ENCODE data around the gene PROSER3. TPM values are rescaled to one million over a fixed set of nuclear protein-coding genes. Genes with fewer than 3 reads are reported as not detected.

Gene PROSER3
- total and polyA plus RNA-seq, 2 of the 4 experiments (the other 2 are of a cell fraction) = 5.4 to 21.8 TPM

DNA sequence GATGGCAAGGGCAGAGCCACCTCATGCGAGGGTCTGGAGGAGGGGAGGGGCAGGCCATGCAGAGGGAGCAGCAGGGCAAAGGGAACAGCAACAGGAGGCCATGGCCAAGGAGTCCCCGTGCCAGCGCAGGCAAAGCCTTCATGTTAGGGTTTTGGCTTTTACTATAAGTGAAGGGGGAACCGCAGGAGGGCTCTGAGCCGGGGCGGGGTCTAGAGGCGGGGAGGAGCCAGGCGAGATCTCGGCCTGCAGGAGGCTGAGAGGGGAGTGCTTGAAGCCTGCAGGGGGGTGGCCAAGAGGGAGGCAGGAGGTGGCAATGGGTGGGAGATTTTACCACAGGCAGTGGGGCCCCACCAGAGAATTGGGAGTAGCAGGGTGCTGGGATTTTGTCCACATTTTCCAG is 23.7 kb downstream of the PROSER3 start:
- Histone ChIP-seq H4K20me1 (ENCODE audit: insufficient read depth, low read length) (no peaks in the 10 kb centered on the region), H3K4ac (ENCODE audit: low read depth, low read length) (no peak overlapping the region), H3K4me2 (ENCODE audit: low read depth, low read length) (no peak overlapping the region), H2BK20ac (ENCODE audit: low read depth, low read length) (no peak overlapping the region), H3K23ac (ENCODE audit: low read depth, low read length) (no peak overlapping the region), H2AK9ac (replicated peaks; ENCODE audit: low read depth, low read length, poor library complexity) (no peak overlapping the region), H2AFZ (replicated peaks; ENCODE audit: low read length, poor library complexity) (no peak overlapping the region), H2BK15ac (ENCODE audit: low read depth, low read length) (no peak overlapping the region), H3K4me1 (ENCODE audit: control insufficient read depth, insufficient read depth, low read length) (0 out of 2 replicates have a peak, but pooled peaks cover under 1% of the 10 kb centered on the region), H3K56ac (ENCODE audit: extremely low read depth, insufficient read depth, low read length) (no peak overlapping the region), H3K9me1 (ENCODE audit: insufficient read depth, low read length) (0 out of 2 replicates have a peak, but pooled peaks cover 2% of the 10 kb centered on the region), H3K9me3 (ENCODE audit: control insufficient read depth, insufficient read depth, low read length) (no peaks in the 10 kb centered on the region), H4K91ac (ENCODE audit: insufficient read depth, low read depth, low read length) (no peak overlapping the region), H4K8ac (ENCODE audit: low read depth in 2 of 2, low read length in 2 of 2) (no peak overlapping the region), H3K27ac (ENCODE audit: insufficient read depth, low read length) (no peak overlapping the region), H4K5ac (ENCODE audit: low read depth, low read length) (no peak overlapping the region), H2BK120ac (ENCODE audit: low read depth, low read length) (no peak overlapping the region), H3K9ac (ENCODE audit: low read depth, low read length) (no peak overlapping the region), H2BK5ac (ENCODE audit: low read depth, low read length, poor library complexity, severe bottlenecking) (no peak overlapping the region), H3K4me3 (ENCODE audit: insufficient read depth, low read depth, low read length) (no peak overlapping the region), H3K79me1 (ENCODE audit: low read depth in 1 of 2, low read length in 2 of 2) (peaks cover 3 to 8% of the 10 kb centered on the region in 2 experiments), H3K27me3 (ENCODE audit: control insufficient read depth, insufficient read depth, low read length) (no peaks in the 10 kb centered on the region), H3K14ac (replicated peaks; ENCODE audit: low read depth, low read length) (no peak overlapping the region), H2AK5ac (ENCODE audit: low read depth, low read length) (no peak overlapping the region), H3K18ac (ENCODE audit: low read depth, low read length) (no peak overlapping the region), H3K36me3 (ENCODE audit: control insufficient read depth, insufficient read depth, low read length) (peaks cover 16% of the 10 kb centered on the region)
- ATAC-seq (ENCODE audit: low read depth) (no peak), DNase-seq (no peak)
- POLR2A ChIA-PET (ENCODE audit: unreplicated experiment) = no interaction called here
- CTCF ChIA-PET = no interaction called here
- in situ Hi-C loops (cut with MboI; ENCODE audit: low sequenced_read_pairs) (no loop called here), dilution Hi-C loops (cut with HindIII; ENCODE audit: low sequenced_read_pairs, unreplicated experiment) (no loop called here), intact Hi-C loops (cut with micrococcal nuclease) (no loop called here)
- 86% methylated on average over 1 of the region's 9 CpGs; no CpG with 5 or more reads in 1 of the 2 experiments for WGBS, 2 experiments (ENCODE audit: extremely low coverage in 2 of 2, insufficient read length in 1 of 2)
- no TSS peak for BruUV-seq (replicated peaks)
- TF ChIP-seq, protein P1, sequence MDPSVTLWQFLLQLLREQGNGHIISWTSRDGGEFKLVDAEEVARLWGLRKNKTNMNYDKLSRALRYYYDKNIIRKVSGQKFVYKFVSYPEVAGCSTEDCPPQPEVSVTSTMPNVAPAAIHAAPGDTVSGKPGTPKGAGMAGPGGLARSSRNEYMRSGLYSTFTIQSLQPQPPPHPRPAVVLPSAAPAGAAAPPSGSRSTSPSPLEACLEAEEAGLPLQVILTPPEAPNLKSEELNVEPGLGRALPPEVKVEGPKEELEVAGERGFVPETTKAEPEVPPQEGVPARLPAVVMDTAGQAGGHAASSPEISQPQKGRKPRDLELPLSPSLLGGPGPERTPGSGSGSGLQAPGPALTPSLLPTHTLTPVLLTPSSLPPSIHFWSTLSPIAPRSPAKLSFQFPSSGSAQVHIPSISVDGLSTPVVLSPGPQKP (IDR thresholded peaks at IDR 0.05; ENCODE audit: borderline replicate concordance, low read depth, low read length) = no peak
- no peak for TF ChIP-seq POLR2A (IDR thresholded peaks at IDR 0.05; ENCODE audit: low read depth, low read length)
- no peak for TF ChIP-seq RCOR1 (IDR thresholded peaks at IDR 0.05; ENCODE audit: insufficient replicate concordance, low read length)

All from IMR-90 (cell line).